H9 (cell line): Measurements from ENCODE around the gene FAM185A. TPM values are rescaled to one million over a fixed set of nuclear protein-coding genes. Genes with fewer than 3 reads are reported as not detected.

Source experiments
- DNase-seq: peaks from one replicate; pipeline ENCODE4 v3.0.0-alpha.2; 2017
- H2AFZ ChIP-seq: one replicate; pipeline ENCODE4 v1.6.1; 2013; ENCODE audit warnings: mild to moderate bottlenecking, low read length, control low read depth, moderate library complexity
- H2AK5ac ChIP-seq: 2 replicates; pipeline ENCODE4 v1.6.1; 2013; ENCODE audit warnings: low read length, control low read depth, mixed read lengths; ENCODE audit not compliant: insufficient read length
- H2BK120ac ChIP-seq: one replicate; pipeline ENCODE4 v1.6.1; 2013; ENCODE audit warnings: low read depth, mild to moderate bottlenecking, low read length, control low read depth, inconsistent platforms; ENCODE audit not compliant: poor library complexity, severe bottlenecking
- H2BK12ac ChIP-seq: 2 replicates; pipeline ENCODE4 v1.6.1; 2013; ENCODE audit warnings: low read length, control low read depth, mixed read lengths, low read depth; ENCODE audit not compliant: insufficient read length
- H2BK15ac ChIP-seq: 2 replicates; pipeline ENCODE4 v1.6.1; 2013; ENCODE audit warnings: low read depth, low read length, control low read depth
- H2BK20ac ChIP-seq: one replicate; pipeline ENCODE4 v1.6.1; 2013; ENCODE audit warnings: low read depth, mild to moderate bottlenecking, low read length, control low read depth, inconsistent platforms; ENCODE audit not compliant: poor library complexity, severe bottlenecking
- H2BK5ac ChIP-seq: 2 replicates; pipeline ENCODE4 v1.6.1; 2013; ENCODE audit warnings: low read length, control low read depth, mixed read lengths; ENCODE audit not compliant: insufficient read length
- H3K14ac ChIP-seq: 2 replicates; pipeline ENCODE4 v1.6.1; 2013; ENCODE audit warnings: low read length, control low read depth; ENCODE audit not compliant: insufficient read depth
- H3K18ac ChIP-seq: 2 replicates; pipeline ENCODE4 v1.6.1; 2013; ENCODE audit warnings: low read depth, mild to moderate bottlenecking, mixed read lengths, low read length, control low read depth; ENCODE audit not compliant: insufficient read length
- H3K23ac ChIP-seq: 2 replicates; pipeline ENCODE4 v1.6.1; 2013; ENCODE audit warnings: low read length, control low read depth, mixed read lengths, low read depth; ENCODE audit not compliant: insufficient read length
- H3K23me2 ChIP-seq: 2 replicates; pipeline ENCODE4 v1.6.1; 2013; ENCODE audit warnings: low read depth, mild to moderate bottlenecking, mixed read lengths, low read length, control low read depth; ENCODE audit not compliant: insufficient read length, poor library complexity, severe bottlenecking
- H3K27ac ChIP-seq: 2 replicates; pipeline ENCODE4 v1.5.1; 2013; ENCODE audit warnings: low read length, control low read depth, mixed read lengths, low read depth; ENCODE audit not compliant: insufficient read length
- H3K27me3 ChIP-seq: 2 replicates; pipeline ENCODE4 v1.6.1; 2013; ENCODE audit warnings: low read length, control low read depth, inconsistent platforms; ENCODE audit not compliant: insufficient read depth
- H3K4ac ChIP-seq: 2 replicates; pipeline ENCODE4 v1.6.1; 2013; ENCODE audit warnings: low read depth, mild to moderate bottlenecking, control low read depth, inconsistent platforms, low read length, moderate library complexity
- H3K4me1 ChIP-seq: 2 replicates; pipeline ENCODE4 v1.6.1; 2013; ENCODE audit warnings: low read length, control low read depth, inconsistent platforms; ENCODE audit not compliant: insufficient read depth
- H3K4me2 ChIP-seq: 2 replicates; pipeline ENCODE4 v1.6.1; 2013; ENCODE audit warnings: low read length, control low read depth, mixed read lengths; ENCODE audit not compliant: insufficient read length, insufficient read depth
- H3K56ac ChIP-seq: 2 replicates; pipeline ENCODE4 v1.6.1; 2013; ENCODE audit warnings: low read depth, mild to moderate bottlenecking, mixed read lengths, low read length, control low read depth; ENCODE audit not compliant: insufficient read length
- H3K79me1 ChIP-seq: 2 replicates; pipeline ENCODE4 v1.6.1; 2013; ENCODE audit warnings: low read depth, mild to moderate bottlenecking, moderate library complexity, low read length, control low read depth, inconsistent platforms; ENCODE audit not compliant: insufficient read depth, poor library complexity, severe bottlenecking
- H3K79me2 ChIP-seq: 2 replicates; pipeline ENCODE4 v1.6.1; 2013; ENCODE audit warnings: low read length, control low read depth, inconsistent platforms; ENCODE audit not compliant: insufficient read depth
- H3K9ac ChIP-seq: 2 replicates; pipeline ENCODE4 v1.6.1; 2013; ENCODE audit warnings: low read length, control low read depth, mixed read lengths; ENCODE audit not compliant: insufficient read length; ENCODE audit errors: extremely low read depth
- H3K9me3 ChIP-seq: one replicate; pipeline ENCODE4 v1.6.1; 2013; ENCODE audit warnings: low read depth, low read length, inconsistent platforms; ENCODE audit not compliant: control insufficient read depth
- H3T11ph ChIP-seq: one replicate; pipeline ENCODE4 v1.6.1; 2013; ENCODE audit warnings: mild to moderate bottlenecking, low read length, control low read depth, inconsistent platforms
- H4K20me1 ChIP-seq: one replicate; pipeline ENCODE4 v1.6.1; 2013; ENCODE audit not compliant: control insufficient read depth, insufficient read length, insufficient read depth
- H4K5ac ChIP-seq: 2 replicates; pipeline ENCODE4 v1.6.1; 2013; ENCODE audit warnings: low read depth, mild to moderate bottlenecking, mixed read lengths, low read length, control low read depth; ENCODE audit not compliant: insufficient read length
- H4K8ac ChIP-seq: replicated peaks from 2 replicates; pipeline ENCODE4 v1.6.1; 2013; ENCODE audit warnings: low read length, control low read depth, mixed read lengths, low read depth; ENCODE audit not compliant: insufficient read length
- H4K91ac ChIP-seq: 2 replicates; pipeline ENCODE4 v1.6.1; 2013; ENCODE audit warnings: low read depth, mild to moderate bottlenecking, moderate library complexity, mixed read lengths, low read length, control low read depth; ENCODE audit not compliant: insufficient read length
- H3K27ac Mint-ChIP-seq, 3 experiments: 2 replicates in 2 of 3; 3 replicates in 1 of 3; pipeline ENCODE4 v1.8.0; 2020 to 2021; ENCODE audit warnings: mixed read lengths in 3 of 3, mild to moderate bottlenecking in 1 of 3, moderate library complexity in 1 of 3
- H3K27me3 Mint-ChIP-seq: 2 replicates; pipeline ENCODE4 v1.8.0; 2021; ENCODE audit warnings: low read depth, mild to moderate bottlenecking, moderate library complexity, mixed read lengths
- H3K36me3 Mint-ChIP-seq, 3 experiments: 2 replicates in 2 of 3; 3 replicates in 1 of 3; pipeline ENCODE4 v1.8.0; 2020 to 2021; ENCODE audit warnings: low read depth in 3 of 3, mixed read lengths in 3 of 3; ENCODE audit not compliant: insufficient read depth in 1 of 3
- H3K4me1 Mint-ChIP-seq, 2 experiments: 2 replicates each; pipeline ENCODE4 v1.8.0; 2020; ENCODE audit warnings: mixed read lengths in 2 of 2
- H3K4me3 Mint-ChIP-seq, 2 experiments: 2 replicates in 1 of 2; 3 replicates in 1 of 2; pipeline ENCODE4 v1.8.0; 2020 to 2021; ENCODE audit warnings: mild to moderate bottlenecking in 2 of 2, mixed read lengths in 2 of 2, moderate library complexity in 1 of 2
- H3K9me3 Mint-ChIP-seq, 2 experiments: 2 replicates in 1 of 2; 3 replicates in 1 of 2; pipeline ENCODE4 v1.8.0; 2020; ENCODE audit warnings: mild to moderate bottlenecking in 2 of 2, mixed read lengths in 2 of 2, moderate library complexity in 1 of 2
- CTCF ChIP-seq: fragments of 200-600 bp; sonication (generic); conservative IDR thresholded peaks from 3 replicates; pipeline ENCODE4 v1.8.0; 2021; ENCODE audit warnings: antibody characterized with exemption, mild to moderate bottlenecking
- WGBS: extraction: QIAGEN DNeasy Blood & Tissue Kit; methylation state at CpG from one replicate; pipeline ENCODE4 v1.1.7; 2013; ENCODE audit warnings: missing lambda C conversion rate, low lambda C conversion rate, mixed read lengths; ENCODE audit not compliant: insufficient read length; ENCODE audit errors: extremely low coverage; 5-methylcytosine and 5-hydroxymethylcytosine counted together
- total RNA-seq: library from RNA; stranded (reverse); gene quantifications from 2 replicates; pipeline ENCODE4 v1.2.1, GENCODE V29; 2021

Gene FAM185A
- total RNA-seq, 1 experiment from 2014 or later = 7.0 TPM

- H4K8ac ChIP-seq = no peak overlapping the region
- no peak overlapping the region for H3K14ac ChIP-seq
- no peak overlapping the region for H3K9ac ChIP-seq
- DNase-seq = no peak
- Mint-ChIP-seq H3K4me1 (no peaks in the 10 kb centered on the region), H3K27ac (no peak overlapping the region), H3K9me3 (no peaks in the 10 kb centered on the region), H3K27me3 (no peaks in the 10 kb centered on the region), H3K4me3 (no peak overlapping the region), H3K36me3 (no peaks in the 10 kb centered on the region)
- no peaks in the 10 kb centered on the region for H3K4me1 ChIP-seq
- H4K20me1 ChIP-seq = no peaks in the 10 kb centered on the region
- no peak overlapping the region for H3K56ac ChIP-seq
- no peak for TF ChIP-seq CTCF
- no peak overlapping the region for H2AK5ac ChIP-seq
- no peak overlapping the region for H3K27ac ChIP-seq
- no peak overlapping the region for H3T11ph ChIP-seq
- no peak overlapping the region for H2AFZ ChIP-seq
- no peak overlapping the region for H4K5ac ChIP-seq
- H3K79me1 ChIP-seq = no peaks in the 10 kb centered on the region
- H2BK20ac ChIP-seq = no peak overlapping the region
- no peak overlapping the region for H4K91ac ChIP-seq
- H3K79me2 ChIP-seq = no peaks in the 10 kb centered on the region
- no CpG with 5 or more reads among the region's 2 CpGs for WGBS
- no peak overlapping the region for H3K4ac ChIP-seq
- no peak overlapping the region for H2BK5ac ChIP-seq
- H3K18ac ChIP-seq = no peak overlapping the region
- no peak overlapping the region for H2BK12ac ChIP-seq
- H3K9me3 ChIP-seq = no peaks in the 10 kb centered on the region
- no peak overlapping the region for H3K23ac ChIP-seq
- H3K27me3 ChIP-seq = no peaks in the 10 kb centered on the region
- H3K23me2 ChIP-seq = no peaks in the 10 kb centered on the region
- no peak overlapping the region for H2BK15ac ChIP-seq
- H2BK120ac ChIP-seq = no peak overlapping the region
- no peak overlapping the region for H3K4me2 ChIP-seq
These were observed 96.5 kb downstream of the FAM185A start for GRCh38 chr7:102845346-102845745.
